Activated CD8-positive, alpha-beta memory T cell treated with anti-CD3 and anti-CD28 coated beads for 24 hours (primary cell): Measurements from ENCODE around the gene PEX11B.

Experiments
- DNase-seq: peaks from one replicate; pipeline ENCODE4 v3.0.0-alpha.2; 2020

The PEX11B gene, protein sequence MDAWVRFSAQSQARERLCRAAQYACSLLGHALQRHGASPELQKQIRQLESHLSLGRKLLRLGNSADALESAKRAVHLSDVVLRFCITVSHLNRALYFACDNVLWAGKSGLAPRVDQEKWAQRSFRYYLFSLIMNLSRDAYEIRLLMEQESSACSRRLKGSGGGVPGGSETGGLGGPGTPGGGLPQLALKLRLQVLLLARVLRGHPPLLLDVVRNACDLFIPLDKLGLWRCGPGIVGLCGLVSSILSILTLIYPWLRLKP

DNA sequence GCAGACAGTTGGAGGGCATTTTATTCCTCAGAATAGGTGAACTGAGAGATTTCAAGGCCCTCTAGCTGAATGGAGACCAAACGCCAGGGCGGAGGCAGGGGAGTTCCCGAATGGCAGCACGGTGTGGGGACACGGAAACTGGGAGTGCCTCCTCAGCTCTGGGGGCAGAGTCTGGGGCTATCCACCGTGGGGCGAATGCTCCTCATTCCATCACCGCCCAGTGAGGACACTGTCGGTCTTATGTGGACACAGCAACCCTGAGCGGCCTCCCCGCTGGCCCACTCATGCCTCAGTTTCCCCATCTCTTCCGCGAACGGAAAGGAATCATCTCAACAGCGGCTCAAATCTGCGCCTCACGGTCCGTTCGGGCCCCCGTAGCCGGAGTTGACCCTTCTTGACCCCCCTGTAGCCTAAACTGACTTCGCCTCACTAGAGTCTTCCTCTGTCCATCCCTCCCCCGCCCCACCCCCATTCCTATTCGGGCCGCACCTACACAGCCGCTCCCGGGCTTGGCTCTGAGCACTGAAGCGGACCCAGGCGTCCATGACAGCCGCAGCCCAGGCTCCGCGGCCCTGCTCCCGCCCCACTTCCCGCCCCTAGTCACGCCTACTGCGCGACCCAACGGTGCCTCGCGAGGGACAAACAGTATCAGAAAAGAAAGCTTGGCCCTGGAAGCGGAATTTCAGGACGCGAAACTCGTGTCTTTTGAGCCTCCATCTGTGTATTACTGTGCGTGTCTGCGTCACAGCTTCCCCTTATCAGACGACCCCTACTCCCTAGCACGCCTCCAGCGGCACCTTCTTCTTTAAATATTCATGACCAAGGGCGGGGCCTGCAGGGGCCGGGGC, at the start of gene PEX11B:
Gene PEX11B (minus strand): TSS at position 574 of the 848 bp plus-strand sequence. CDS start 29 bp downstream, at position 545.
- DNase-seq, result peak; percentile 95

DNA sequence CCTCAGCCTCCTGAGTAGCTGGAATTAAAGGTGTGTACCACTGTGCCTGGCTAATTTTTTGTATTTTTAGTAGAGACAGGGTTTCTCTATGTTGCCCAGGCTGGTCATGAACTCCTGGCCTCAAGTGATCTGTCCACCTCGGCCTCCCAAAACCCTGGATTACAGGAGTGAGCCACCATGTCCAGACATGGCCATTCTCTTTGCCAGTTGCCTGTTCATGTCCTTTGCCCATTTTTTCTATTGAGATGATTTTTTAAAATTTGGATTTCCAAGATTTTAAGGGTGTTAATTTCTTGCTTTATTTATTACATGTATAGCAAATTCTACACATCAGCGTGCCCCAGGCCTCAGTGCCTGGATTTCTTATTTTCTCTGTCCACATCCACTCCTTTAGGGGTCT, 48.8 kb upstream of the PEX11B start:
- no peak for DNase-seq

DNA sequence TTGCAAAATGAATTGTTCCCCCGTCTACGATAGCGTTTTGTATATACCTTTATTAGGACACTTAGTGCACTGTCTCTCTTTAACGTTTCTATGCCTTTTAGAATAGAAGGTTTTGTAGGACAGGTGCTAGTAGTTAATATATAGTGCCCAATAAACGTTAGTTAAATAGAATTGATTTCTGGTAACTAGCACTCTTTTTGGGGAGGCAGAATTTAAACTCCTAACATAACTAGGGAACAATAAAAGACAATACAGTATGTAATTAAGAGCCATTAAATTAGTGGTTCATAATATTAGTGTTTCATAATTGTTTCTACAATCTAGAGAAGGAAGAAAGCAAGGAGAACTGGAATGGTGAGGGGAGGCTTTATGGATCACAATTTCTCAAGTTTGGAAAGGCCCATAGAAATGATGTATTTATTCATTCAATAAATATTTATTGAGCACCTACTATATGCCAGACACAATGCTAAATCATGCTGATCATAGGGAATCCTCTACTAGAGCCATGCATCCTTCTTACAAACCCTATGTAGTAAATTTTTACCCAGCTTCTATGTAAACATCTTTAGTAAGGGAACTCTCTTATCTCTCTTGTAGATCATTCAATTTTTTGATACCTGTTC, 46.7 kb upstream of the PEX11B start:
- DNase-seq, result no peak

DNA sequence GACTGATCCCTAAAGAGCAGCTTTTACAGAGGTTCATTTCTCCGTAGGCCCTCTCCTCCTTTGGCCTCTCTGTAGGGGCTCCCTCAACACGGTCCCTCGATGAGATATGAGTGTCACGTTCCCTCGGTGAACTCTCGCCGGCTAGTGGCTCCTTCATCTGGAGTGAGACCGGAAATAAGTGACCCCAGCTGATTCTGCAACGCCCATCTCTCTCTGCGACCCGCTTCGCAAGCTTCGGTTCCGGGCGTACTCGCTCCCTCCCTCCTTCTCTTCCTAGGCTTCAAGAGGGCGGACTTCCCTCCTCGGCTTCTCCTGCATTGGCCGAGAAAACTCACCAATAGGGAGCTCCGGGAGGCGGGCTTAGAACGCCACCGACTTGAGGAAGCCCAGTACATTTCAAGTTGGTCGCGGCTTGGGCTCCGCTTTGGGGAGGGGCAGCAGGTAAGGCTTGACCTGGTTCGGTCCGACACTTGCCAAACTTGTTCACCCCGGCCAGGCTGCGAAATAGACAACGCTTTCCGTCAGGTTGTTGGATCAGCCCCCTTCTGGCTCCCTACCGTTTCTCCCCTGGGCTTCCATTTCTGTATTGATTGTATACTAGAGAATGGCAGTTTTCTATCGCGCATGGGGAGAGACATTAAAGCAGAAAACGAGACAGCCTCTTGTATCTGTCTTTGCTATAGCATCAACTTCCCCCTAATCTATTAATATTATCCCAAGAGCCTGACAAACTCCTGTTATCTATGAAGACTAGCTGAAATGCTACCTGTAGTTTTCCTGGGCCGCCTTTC, 46.0 kb upstream of the PEX11B start, which contains the start of the genes ANKRD34A and POLR3GL:
Gene ANKRD34A (minus strand): TSS at position 248 of the 791 bp plus-strand sequence. CDS start 2,816 bp downstream, outside the sequence.
Gene POLR3GL (plus strand): TSS at position 363 of the 791 bp plus-strand sequence. CDS start 10,176 bp downstream, outside the sequence.
- DNase-seq, result peak; percentile 94

DNA sequence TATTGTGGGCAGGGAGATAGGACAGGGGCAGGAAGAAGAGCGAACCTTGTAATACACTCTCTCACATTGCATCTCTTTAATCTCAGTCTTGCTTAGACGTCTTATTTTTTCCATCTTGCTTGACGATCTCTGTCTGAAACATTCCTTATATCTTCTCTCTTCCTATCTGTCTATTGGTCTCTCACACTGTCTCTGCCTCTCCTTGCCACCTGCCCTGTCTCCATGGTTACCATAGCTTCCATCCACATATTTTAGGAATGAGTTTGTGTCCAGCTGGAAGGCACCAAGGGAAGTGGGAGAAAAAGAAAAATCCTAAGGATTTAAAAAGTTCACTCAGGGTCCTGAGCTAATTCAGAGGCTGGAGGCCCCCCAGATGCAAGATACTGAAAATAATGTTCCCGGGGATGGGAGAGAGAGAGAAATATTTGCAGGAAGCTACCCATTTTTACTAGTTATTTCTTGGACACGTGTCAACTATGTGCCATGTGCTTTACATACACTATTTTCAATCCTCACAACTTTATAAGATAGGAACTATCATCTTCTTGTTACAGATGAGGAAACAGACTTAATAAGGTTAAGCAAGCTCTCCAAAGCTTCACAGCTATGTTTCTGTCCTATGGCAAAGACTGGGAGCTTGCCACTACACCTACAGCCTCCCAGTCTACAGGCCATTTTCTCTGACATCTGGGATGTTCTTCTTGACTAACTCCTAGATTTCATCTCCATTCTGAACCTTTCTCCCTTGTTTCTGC, 44.9 kb upstream of the PEX11B start:
- DNase-seq, result no peak

DNA sequence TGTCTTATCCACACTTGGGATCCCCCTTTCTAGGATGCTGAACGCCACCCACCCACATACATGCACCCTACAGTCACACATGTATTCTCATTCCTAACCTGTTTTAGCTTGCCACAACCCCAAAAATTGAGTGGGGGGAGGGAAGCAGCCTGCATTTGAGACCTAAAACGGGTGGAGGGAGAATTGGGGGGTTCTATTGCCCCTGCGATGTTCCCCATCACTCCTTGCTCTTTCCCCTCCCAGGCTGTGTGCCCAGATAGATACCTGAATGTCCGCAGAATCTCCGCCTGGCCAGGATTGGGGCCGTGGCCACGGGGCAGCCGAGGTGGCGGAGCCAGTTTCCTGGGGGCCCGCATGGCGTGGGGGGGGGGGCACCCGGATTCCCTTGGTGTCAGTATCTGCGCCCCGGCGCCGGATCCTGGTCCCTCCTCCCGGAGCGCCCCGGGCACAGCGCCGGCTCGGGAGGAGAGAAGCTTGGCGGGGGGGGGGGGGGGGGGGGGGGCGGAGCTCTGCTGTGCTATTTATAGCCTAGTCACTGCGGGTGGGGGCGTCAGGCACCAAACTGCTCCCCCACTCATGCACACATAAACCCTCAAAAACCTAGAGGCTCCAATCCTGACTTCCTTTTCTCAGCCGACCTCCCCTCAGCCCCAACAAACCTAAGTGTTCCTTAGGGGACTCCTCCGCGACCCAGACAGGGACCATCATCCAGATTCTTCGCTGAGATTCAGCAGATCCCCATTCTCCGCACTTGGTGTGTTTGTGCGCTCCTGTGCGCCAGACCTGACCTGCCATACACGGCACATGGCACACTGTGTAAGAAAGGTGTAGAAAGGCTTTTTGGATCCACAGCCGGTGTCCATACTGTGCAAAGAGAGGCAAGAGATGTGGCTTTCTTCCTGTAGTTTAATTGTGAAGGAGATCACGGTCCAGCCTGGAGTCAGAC, 43.9 kb upstream of the PEX11B start:
- DNase-seq, result peak; percentile 83

DNA sequence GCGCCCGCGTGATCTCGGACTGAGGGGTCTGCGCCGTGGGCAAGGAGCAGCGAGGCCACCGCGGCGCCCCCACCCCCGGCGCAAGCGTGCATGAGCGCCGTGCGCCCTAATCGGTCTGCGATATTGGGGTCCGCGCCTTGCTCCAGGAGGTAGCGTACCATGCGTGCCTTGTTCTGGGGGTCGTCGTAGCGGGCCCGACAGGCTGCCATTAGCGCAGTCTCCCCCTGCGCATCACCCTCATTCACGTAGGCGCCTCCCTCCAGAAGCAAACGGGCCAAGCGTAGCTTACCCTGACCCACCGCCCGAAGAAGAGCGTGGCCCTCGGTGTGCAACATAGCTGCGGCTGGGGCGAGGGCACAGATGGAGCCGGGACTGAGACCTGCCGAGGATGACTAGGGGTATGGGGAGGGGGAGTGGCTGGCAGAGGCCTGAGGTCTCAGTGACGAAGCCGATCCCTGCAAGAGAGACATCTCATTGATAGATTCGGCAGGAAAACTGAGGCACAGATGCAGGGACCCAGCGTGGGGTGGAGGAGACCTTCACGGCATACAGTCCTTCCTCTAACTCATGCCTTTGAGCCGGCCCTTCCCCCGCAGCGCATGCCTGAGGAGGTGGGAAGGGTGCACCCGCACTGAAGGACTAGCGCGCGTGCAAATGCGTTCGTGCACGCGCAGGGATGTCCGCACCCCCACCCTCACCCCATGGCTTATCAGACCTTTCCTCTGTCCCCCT, 43.1 kb upstream of the PEX11B start:
- DNase-seq, result peak; percentile 85

DNA sequence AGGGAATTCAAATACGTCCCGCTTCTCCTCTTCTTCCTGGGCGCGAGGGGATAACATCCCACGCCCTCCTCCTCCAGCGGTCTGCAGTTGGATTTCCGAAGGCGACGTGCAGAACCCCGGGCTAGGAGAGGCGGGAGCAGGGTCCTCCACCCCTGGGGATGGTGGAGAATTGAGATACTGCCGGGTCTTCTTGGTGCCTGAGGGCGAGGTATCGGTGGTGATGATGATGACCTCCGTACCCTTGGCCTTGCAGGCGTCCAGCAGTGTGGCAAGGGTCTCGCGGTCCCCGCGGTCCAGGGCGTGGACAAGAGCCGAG, 42.5 kb upstream of the PEX11B start:
- DNase-seq, result no peak

DNA sequence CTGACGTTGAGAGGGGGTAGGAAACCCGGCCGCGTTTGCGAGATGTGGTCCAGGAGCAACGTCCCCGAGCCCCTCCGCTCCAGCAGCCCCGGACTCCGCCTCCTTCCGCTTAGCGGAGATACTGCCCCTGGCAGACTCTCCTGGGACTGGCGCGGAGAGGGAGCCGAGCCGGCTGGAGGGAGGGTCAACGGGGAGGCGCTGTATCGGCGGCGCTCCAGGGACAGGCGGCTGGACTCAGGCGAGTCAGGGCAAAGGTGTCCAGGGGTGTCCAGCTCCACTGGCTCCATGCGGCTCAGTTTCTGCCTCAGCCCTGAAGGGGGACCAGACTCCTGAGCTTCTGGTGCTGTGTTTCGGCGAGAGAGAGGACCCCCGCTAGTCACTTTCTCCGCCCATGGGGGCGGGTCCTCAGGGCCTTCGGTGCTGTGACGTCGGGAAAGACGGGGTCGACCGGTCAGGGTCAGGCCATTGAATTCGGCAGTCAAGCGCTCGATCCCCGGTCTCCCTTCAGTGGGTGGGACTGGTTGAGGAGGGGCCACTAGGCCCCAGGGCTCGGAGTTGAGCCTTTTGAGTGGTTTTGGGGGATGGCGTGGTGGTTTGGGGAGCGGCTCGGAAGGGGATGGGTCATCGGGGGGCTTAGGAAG, 42.1 kb upstream of the PEX11B start:
- DNase-seq, result peak; percentile 80

DNA sequence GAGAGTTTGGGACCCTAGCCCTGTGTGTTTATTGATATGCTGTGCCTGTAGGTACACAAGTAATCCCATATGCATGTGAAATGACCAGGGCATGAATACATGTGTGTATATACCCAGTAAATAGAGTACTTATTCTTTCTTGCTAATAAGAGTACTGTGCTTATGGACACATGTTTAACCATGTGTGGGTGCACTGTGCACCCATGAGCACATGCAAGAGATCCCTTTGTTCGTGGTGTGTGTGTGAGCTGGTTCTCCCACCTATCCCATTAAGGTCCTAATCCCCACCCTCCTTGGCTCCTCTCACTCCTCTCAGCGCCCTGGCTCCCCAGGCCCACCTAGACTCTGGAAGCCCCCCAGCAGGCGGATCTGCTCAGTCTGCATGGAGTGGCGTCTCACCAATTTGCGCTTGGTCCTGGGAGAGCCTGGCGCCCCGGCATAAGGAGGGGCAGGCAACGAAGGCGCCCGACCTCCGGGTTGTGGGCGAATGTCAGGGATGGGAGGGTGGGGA, 41.5 kb upstream of the PEX11B start:
- DNase-seq, result no peak

DNA sequence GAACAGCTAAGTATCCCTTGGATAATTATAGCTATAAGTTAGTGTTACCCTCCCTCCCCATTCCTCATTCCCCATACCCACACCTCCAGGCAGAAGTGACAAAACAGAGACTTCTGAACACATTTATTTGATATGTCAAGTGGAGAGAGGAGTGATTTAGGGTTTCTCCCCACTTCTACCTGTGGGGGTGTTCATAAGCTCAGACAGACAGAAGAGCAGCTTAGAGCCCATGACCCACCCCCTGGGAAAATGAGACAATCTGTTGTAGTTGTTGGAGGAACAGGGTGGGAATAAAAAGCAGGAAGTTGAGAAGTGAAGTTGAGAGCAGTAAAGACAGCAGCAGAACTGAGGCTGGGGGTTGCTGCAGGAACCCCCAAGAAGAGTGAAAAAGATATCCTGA, 40.8 kb upstream of the PEX11B start:
- no peak for DNase-seq

DNA sequence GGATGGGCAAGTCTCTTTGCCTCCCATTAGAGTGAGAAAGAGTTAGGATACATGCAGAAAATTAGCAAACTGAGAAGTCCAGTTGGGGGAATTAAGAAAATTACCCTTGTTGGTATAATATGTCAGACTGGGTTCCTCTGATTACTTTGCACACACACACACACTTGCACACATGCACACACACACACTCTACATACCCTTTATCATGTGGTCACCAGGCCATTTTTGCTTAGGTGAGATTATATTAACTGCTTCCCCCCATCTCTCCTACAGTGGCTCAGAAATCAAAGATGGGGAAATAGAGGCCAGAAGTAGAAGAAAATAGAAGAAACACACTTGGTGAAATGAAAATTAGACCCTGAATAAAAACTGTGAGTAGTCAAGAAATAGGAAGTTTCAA, 40.2 kb upstream of the PEX11B start:
- DNase-seq, result no peak

DNA sequence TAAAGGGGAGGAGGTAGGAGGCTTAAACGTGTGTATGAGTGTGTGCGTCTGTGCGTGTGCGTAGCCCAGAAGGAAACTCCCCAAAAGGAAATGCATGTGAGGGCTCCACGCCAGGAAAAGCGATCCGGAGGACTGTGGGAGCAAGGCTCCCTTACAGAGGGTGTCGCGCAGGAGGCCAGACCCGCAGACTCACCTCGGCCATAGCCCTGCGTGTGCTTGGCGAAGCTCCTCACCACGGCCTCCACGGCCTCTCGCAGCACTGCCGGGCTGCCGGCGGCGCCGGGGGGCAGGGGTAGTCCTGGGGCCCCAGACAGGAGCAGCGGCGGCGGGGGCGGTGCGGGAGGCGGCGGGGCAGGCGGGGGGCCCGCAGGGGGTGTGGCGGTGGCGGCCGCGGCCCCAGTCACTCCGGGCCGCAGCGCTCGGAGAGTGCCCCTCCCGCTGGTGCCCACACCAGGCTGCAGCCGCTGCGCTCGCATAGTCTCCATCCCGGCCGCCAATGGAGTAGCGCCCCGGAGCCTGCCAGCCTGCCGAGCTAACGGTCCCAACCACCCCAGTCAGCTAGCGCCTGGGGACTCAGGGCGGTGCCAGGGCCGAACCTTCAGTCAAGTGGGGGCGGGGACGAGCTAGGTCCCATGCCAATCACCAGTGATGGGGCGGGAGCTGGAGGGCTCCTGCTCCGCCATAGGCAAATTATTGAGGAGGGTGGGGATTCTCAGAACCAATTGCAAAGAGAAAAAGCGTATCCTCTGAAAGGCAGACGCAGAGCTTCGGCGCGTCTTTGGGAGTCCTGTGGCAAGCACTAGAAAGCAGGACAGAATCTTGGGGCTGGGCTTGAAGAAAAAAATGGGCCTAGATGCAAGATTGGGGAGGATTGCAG, 39.2 kb upstream of the PEX11B start, which contains the start of gene LIX1L:
Gene LIX1L (minus strand): TSS at position 575 of the 877 bp plus-strand sequence. CDS start 90 bp downstream, at position 485.
- DNase-seq, result peak; percentile 96

DNA sequence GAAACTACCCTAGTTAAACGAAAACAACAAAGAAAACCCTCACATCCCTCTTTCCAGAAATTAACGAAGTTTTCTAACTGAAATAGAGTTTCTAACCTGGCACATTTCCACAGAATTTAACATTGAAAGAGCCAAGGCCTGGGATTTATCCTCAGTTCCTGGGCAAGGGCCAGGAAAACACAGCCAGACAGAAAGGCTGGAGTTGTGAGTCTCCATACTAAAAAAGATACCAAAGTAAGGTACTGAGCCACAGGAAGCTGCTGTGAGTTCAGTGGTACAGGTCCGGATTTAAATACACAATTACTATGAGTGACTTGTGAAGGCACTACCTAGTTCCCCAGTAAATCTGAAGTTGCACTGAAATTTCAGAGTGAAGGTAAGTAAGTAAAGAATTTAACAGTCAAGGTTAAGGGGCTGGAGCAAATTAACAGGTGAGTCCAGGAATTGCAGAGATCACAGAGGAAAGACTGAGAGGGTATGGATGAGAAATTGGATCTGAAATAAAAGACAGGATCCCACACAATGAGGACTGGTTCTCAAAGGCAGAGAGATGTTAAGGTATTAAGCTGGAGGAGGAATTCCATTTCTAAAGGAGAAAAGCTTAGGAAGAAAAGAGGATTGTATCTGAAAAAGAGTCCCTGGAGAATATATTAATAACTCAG, 38.4 kb upstream of the PEX11B start:
- DNase-seq, result no peak

DNA sequence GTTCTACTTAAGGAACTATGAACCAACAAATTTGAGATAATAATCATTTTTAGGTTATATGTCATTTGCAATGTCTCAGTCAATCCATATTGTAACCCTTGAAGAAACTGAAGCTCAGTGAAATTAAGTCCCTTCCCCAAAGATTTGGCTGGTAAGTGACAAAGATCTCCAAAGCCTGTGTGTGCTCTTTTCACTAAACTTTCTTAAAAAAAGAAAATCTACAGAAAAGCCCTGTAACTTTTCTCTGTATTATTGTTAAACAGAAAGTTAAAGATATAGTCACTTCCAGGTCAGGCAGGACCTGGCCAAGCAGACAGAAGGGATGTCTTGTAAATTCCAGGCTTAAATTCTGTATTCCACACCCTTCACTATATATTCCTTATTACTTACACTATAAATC, 37.8 kb upstream of the PEX11B start:
- DNase-seq, result no peak

DNA sequence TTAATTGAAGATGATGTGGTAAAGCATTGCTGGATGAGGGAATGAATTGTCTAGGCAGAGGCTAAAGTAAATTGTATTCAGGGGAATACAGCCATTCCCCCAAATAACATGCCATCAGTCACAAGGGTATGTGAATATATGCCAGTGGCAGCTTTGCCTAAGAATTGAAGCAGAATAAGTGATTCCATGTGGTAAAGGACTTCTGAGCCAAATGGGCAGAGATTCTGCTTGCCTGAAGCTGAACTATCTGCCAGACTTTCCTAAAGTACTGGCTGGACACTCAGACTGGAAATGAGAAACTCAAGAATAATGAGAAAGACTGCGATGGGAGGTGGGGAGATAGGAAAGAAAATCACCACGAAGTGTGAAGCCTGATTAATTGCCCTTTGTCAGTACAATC, 36.9 kb upstream of the PEX11B start:
- no peak for DNase-seq

DNA sequence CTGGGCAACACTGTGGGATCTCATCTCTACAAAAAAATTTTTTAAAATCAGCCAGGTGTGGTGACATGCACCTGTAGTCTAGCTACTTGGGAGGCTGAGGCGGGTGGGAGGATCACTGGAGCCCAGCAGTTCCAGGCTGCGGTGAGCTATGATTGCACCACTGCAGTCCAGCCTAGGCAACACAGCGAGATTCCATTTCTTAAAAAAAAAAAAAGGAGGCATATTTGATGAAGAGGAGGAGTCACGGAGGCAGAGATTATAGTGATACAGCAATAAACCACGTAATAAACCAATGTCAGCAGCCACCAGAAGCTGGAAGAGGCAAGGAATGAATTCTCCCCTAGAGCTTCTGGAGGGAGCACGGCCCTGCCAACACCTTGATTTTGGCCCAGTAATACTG, 35.3 kb upstream of the PEX11B start:
- no peak for DNase-seq

DNA sequence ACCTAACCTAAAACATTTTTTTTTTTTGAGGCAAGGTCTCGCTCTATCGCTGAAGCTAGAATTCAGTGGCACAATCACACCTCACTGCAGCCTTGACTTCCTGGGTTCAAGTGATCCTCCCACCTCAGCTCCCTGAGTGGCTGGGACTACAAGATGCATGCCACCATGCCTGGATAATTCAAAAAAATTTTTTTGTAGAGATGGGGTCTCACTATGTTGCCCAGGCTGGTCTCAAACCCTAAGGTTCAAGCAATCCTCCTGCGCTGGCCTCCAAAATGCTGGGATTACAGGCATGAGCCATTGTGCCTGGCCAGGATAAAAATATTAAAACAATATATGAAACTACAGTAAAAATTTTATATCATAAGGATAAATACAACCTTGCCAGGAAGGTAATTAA, 34.4 kb upstream of the PEX11B start:
- DNase-seq, result no peak
